Thyroid gland (tissue), 4 donors: ENCODE measurements around the gene PLXND1.

ENCODE experiments used
- POLR2A ChIP-seq, 2 donors: fragments of 450-650 bp; IDR thresholded peaks; one replicate each; pipeline ENCODE4 v1.6.1; 2017; ENCODE audit warnings: antibody characterized with exemption in 2 of 2, mild to moderate bottlenecking in 2 of 2, moderate library complexity in 1 of 2
- TF ChIP-seq, protein P1 (sequence below), 6 experiments: fragments of 200-600 bp in 3 of 6; fragments of 450-650 bp in 3 of 6; sonication (generic) in 3 of 6; IDR thresholded peaks; one replicate each; pipeline ENCODE4 v1.5.1; 2016 to 2019; ENCODE audit warnings: antibody characterized with exemption in 6 of 6, mild to moderate bottlenecking in 2 of 6, inconsistent platforms in 1 of 6, moderate library complexity in 1 of 6

DNA sequence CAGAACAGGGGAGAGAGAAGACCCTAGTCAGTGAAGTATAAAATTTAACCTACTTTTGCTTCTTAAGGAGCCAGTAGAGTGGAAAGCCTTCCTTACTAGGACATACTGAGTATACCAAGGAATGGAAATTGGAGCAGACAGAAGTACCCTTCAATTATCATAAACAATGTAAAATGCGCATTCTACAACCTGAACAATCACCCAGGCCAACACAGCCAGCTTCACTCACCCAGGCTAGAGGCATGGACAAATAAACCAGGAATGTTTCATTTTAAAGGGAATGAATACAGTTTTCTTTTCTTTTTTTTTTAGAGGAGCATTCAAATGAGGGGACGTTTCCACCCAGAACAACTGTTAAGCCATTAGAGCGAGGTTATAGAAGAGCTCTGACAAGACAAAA lies 41.9 kb upstream of the PLXND1 start:
- TF ChIP-seq, protein P1, sequence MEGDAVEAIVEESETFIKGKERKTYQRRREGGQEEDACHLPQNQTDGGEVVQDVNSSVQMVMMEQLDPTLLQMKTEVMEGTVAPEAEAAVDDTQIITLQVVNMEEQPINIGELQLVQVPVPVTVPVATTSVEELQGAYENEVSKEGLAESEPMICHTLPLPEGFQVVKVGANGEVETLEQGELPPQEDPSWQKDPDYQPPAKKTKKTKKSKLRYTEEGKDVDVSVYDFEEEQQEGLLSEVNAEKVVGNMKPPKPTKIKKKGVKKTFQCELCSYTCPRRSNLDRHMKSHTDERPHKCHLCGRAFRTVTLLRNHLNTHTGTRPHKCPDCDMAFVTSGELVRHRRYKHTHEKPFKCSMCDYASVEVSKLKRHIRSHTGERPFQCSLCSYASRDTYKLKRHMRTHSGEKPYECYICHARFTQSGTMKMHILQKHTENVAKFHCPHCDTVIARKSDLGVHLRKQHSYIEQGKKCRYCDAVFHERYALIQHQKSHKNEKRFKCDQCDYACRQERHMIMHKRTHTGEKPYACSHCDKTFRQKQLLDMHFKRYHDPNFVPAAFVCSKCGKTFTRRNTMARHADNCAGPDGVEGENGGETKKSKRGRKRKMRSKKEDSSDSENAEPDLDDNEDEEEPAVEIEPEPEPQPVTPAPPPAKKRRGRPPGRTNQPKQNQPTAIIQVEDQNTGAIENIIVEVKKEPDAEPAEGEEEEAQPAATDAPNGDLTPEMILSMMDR (IDR thresholded peaks at IDR 0.05), result no peak
- no peak for TF ChIP-seq POLR2A (IDR thresholded peaks at IDR 0.05)
